ENCODE data around the gene PERM1. TPM values are rescaled to one million over a fixed set of nuclear protein-coding genes. Genes with fewer than 3 reads are reported as not detected.
A peak's percentile ranks its signal among the peaks of the same experiment; 100 is the strongest.
"Not testable (repeated sequence)": the region's sequence is repeated elsewhere in the genome, so short reads cannot be mapped to it uniquely, and the experiment has no call there.

The PERM1 gene, protein sequence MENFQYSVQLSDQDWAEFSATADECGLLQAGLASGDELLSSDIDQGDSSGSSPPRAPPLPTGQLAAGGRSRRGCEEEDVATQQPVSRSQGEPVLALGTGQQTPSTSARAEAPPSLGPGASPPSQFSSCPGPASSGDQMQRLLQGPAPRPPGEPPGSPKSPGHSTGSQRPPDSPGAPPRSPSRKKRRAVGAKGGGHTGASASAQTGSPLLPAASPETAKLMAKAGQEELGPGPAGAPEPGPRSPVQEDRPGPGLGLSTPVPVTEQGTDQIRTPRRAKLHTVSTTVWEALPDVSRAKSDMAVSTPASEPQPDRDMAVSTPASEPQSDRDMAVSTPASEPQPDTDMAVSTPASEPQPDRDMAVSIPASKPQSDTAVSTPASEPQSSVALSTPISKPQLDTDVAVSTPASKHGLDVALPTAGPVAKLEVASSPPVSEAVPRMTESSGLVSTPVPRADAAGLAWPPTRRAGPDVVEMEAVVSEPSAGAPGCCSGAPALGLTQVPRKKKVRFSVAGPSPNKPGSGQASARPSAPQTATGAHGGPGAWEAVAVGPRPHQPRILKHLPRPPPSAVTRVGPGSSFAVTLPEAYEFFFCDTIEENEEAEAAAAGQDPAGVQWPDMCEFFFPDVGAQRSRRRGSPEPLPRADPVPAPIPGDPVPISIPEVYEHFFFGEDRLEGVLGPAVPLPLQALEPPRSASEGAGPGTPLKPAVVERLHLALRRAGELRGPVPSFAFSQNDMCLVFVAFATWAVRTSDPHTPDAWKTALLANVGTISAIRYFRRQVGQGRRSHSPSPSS
- polyA plus RNA-seq: 0.22 TPM
- long read RNA-seq, donor 1: 0 reads
- long read RNA-seq, donor 2: 0 reads
- long read RNA-seq, donor 3: 0 reads
- long read RNA-seq, donor 4: 0 reads
- long read RNA-seq, donor 5: 0 reads
- long read RNA-seq, donor 6: 0 reads
- long read RNA-seq, donor 7: 0 reads
- long read RNA-seq, donor 8: 0 reads
- long read RNA-seq, donor 9: 0 reads
- long read RNA-seq, donor 10: 0 reads
- long read RNA-seq, donor 11: 0 reads

- Histone ChIP-seq H3K27ac (ENCODE audit: low read length) (no peak within 1 kb of the TSS), H3K4me1 (ENCODE audit: control insufficient read depth, insufficient read depth, low read length) (no peaks in the 10 kb centered on the region), H3K27me3 (ENCODE audit: control insufficient read depth, insufficient read depth, low read length) (peaks cover 34% of the 10 kb centered on the region), H3K9me3 (ENCODE audit: control insufficient read depth, low read depth, low read length) (peaks cover 17% of the 10 kb centered on the region), H3K36me3 (ENCODE audit: control insufficient read depth, insufficient read depth, low read length) (no peaks in the 10 kb centered on the region), H3K4me3 (ENCODE audit: low read length) (no peak within 1 kb of the TSS)
- WGBS (ENCODE audit: insufficient coverage, low lambda C conversion rate): no CpG with 5 or more reads among the region's 28 CpGs
- DNase-seq: no peak
Observed at GRCh38 chr1:981955-982558, at the start of gene PERM1. Gene PERM1 (minus strand): TSS chr1:982093. CDS start chr1:981029, 1,064 bp downstream.

DNA sequence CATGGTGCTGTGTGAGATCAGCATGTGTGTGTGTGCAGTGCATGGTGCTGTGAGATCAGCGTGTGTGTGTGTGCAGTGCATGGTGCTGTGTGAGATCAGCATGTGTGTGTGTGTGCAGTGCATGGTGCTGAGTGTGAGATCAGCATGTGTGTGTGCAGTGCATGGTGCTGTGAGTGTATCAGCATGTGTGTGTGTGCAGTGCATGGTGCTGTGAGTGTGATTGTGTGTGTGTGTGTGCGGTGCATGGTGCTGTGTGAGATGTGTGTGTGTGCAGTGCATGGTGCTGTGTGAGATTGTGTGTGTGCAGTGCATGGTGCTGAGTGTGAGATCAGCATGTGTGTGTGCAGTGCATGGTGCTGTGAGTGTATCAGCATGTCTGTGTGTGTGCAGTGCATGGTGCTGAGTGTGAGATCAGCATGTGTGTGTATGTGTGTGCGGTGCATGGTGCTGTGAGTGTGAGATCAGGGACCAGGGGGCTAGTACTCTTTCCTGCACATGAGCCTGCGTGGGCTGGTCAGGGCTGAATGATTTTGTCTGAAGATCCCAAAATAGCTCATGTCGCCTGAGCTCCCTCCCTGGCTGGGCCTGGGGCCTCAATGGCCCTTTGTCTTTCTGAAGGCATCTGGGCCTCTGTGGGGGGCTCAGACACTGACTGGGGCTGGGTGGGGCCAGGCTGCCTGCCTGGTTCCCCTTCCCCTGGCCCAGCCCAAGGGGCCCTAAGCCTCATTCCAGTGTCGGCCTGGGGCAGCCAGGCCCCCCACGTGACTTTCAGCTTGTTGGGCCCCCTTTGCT lies 49.2 kb upstream of the PERM1 start:
- DNase-seq; H3K4me3 ChIP-seq (ENCODE audit: low read length); H3K9me3 ChIP-seq (ENCODE audit: control insufficient read depth, low read depth, low read length): not testable (repeated sequence)
- no CpG with 5 or more reads among the region's 7 CpGs for WGBS (ENCODE audit: insufficient coverage, low lambda C conversion rate)
- peak overlapping the region; percentile 77 for H3K27ac ChIP-seq (ENCODE audit: low read length)
- H3K4me1 ChIP-seq (ENCODE audit: control insufficient read depth, insufficient read depth, low read length): peaks cover 23% of the 10 kb centered on the region
- H3K27me3 ChIP-seq (ENCODE audit: control insufficient read depth, insufficient read depth, low read length): peaks cover 12% of the 10 kb centered on the region
- peaks cover 28% of the 10 kb centered on the region for H3K36me3 ChIP-seq (ENCODE audit: control insufficient read depth, insufficient read depth, low read length)

- H3K4me1 ChIP-seq (ENCODE audit: control insufficient read depth, insufficient read depth, low read length): peaks cover 43% of the 10 kb centered on the region
- H3K27ac ChIP-seq (ENCODE audit: low read length): no peak overlapping the region
- peaks cover 35% of the 10 kb centered on the region for H3K36me3 ChIP-seq (ENCODE audit: control insufficient read depth, insufficient read depth, low read length)
- H3K9me3 ChIP-seq (ENCODE audit: control insufficient read depth, low read depth, low read length): no peaks in the 10 kb centered on the region
- H3K27me3 ChIP-seq (ENCODE audit: control insufficient read depth, insufficient read depth, low read length): peaks cover 2% of the 10 kb centered on the region
- WGBS (ENCODE audit: insufficient coverage, low lambda C conversion rate): no CpG with 5 or more reads among the region's 17 CpGs
- DNase-seq: no peak
- H3K4me3 ChIP-seq (ENCODE audit: low read length): no peak overlapping the region
Observed at GRCh38 chr1:1027791-1028190, 45.9 kb upstream of the PERM1 start.

GRCh38 chr1:1026599-1027413 lies 44.9 kb upstream of the PERM1 start:
- Histone ChIP-seq H3K27me3 (ENCODE audit: control insufficient read depth, insufficient read depth, low read length) (no peaks in the 10 kb centered on the region), H3K4me3 (ENCODE audit: low read length) (no peak overlapping the region), H3K4me1 (ENCODE audit: control insufficient read depth, insufficient read depth, low read length) (peaks cover 43% of the 10 kb centered on the region), H3K27ac (ENCODE audit: low read length) (no peak overlapping the region), H3K36me3 (ENCODE audit: control insufficient read depth, insufficient read depth, low read length) (peaks cover 42% of the 10 kb centered on the region), H3K9me3 (ENCODE audit: control insufficient read depth, low read depth, low read length) (no peaks in the 10 kb centered on the region)
- DNase-seq: no peak
- WGBS (ENCODE audit: insufficient coverage, low lambda C conversion rate): no CpG with 5 or more reads among the region's 21 CpGs

DNA sequence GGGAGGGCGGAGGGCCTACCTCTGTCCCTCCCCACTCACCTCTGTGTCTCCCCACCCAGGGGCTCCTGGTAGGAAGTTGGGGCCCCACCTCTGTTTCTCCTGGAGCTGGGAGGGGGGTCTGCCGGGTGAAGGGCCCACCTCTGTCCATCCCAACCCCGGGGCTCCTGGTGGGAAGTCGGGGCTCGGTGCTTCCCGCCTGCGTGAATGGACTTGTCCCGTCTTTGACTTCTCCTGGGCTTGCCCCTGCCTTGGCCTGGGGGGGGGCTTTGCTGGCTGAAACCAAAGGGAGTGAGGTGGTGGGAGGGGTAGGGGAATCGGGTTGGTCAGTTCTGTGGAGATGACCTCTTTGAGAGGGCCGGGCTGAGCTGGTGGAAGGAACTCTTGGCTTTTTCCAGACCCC lies 43.8 kb upstream of the PERM1 start:
- H3K9me3 ChIP-seq (ENCODE audit: control insufficient read depth, low read depth, low read length): no peaks in the 10 kb centered on the region
- H3K4me3 ChIP-seq (ENCODE audit: low read length): no peak overlapping the region
- peaks cover 42% of the 10 kb centered on the region for H3K36me3 ChIP-seq (ENCODE audit: control insufficient read depth, insufficient read depth, low read length)
- no peaks in the 10 kb centered on the region for H3K27me3 ChIP-seq (ENCODE audit: control insufficient read depth, insufficient read depth, low read length)
- DNase-seq: no peak
- H3K27ac ChIP-seq (ENCODE audit: low read length): no peak overlapping the region
- H3K4me1 ChIP-seq (ENCODE audit: control insufficient read depth, insufficient read depth, low read length): peaks cover 43% of the 10 kb centered on the region
- no CpG with 5 or more reads among the region's 10 CpGs for WGBS (ENCODE audit: insufficient coverage, low lambda C conversion rate)

- Histone ChIP-seq H3K4me3 (ENCODE audit: low read length) (no peak overlapping the region), H3K27ac (ENCODE audit: low read length) (no peak overlapping the region), H3K9me3 (ENCODE audit: control insufficient read depth, low read depth, low read length) (no peaks in the 10 kb centered on the region), H3K36me3 (ENCODE audit: control insufficient read depth, insufficient read depth, low read length) (peaks cover 42% of the 10 kb centered on the region), H3K4me1 (ENCODE audit: control insufficient read depth, insufficient read depth, low read length) (peaks cover 43% of the 10 kb centered on the region), H3K27me3 (ENCODE audit: control insufficient read depth, insufficient read depth, low read length) (no peaks in the 10 kb centered on the region)
- WGBS (ENCODE audit: insufficient coverage, low lambda C conversion rate): no CpG with 5 or more reads among the region's 31 CpGs
- DNase-seq: peak; percentile 66
Observed at GRCh38 chr1:1024771-1025699, 43.1 kb upstream of the PERM1 start.

GRCh38 chr1:1024149-1024770 lies 42.4 kb upstream of the PERM1 start:
- DNase-seq: no peak
- no peak overlapping the region for H3K27ac ChIP-seq (ENCODE audit: low read length)
- no CpG with 5 or more reads among the region's 9 CpGs for WGBS (ENCODE audit: insufficient coverage, low lambda C conversion rate)
- peaks cover 43% of the 10 kb centered on the region for H3K4me1 ChIP-seq (ENCODE audit: control insufficient read depth, insufficient read depth, low read length)
- H3K9me3 ChIP-seq (ENCODE audit: control insufficient read depth, low read depth, low read length): no peaks in the 10 kb centered on the region
- no peaks in the 10 kb centered on the region for H3K27me3 ChIP-seq (ENCODE audit: control insufficient read depth, insufficient read depth, low read length)
- H3K4me3 ChIP-seq (ENCODE audit: low read length): no peak overlapping the region
- peaks cover 42% of the 10 kb centered on the region for H3K36me3 ChIP-seq (ENCODE audit: control insufficient read depth, insufficient read depth, low read length)

- no peak for DNase-seq
- no CpG with 5 or more reads among the region's 13 CpGs for WGBS (ENCODE audit: insufficient coverage, low lambda C conversion rate)
- H3K27me3 ChIP-seq (ENCODE audit: control insufficient read depth, insufficient read depth, low read length): no peaks in the 10 kb centered on the region
- no peaks in the 10 kb centered on the region for H3K9me3 ChIP-seq (ENCODE audit: control insufficient read depth, low read depth, low read length)
- H3K36me3 ChIP-seq (ENCODE audit: control insufficient read depth, insufficient read depth, low read length): peaks cover 42% of the 10 kb centered on the region
- H3K4me3 ChIP-seq (ENCODE audit: low read length): no peak overlapping the region
- H3K4me1 ChIP-seq (ENCODE audit: control insufficient read depth, insufficient read depth, low read length): peaks cover 48% of the 10 kb centered on the region
- H3K27ac ChIP-seq (ENCODE audit: low read length): no peak overlapping the region
Observed at GRCh38 chr1:1023700-1024099, 41.8 kb upstream of the PERM1 start.
